Activated T-helper 1 cell treated with anti-CD3 and anti-CD28 coated beads, Interleukin-2, amount 50 U/mL, for 16 hours (primary cell): ENCODE results near the gene ELK1.
"Not testable (repeated sequence)": the region's sequence is repeated elsewhere in the genome, so short reads cannot be mapped to it uniquely, and the experiment has no call there.

Source experiments
- DNase-seq, 2 donors: peaks; one replicate each; pipeline ENCODE4 v3.0.0-alpha.2; 2020; ENCODE audit warnings: low read depth in 1 of 2, low spot score in 1 of 2

The ELK1 gene, protein sequence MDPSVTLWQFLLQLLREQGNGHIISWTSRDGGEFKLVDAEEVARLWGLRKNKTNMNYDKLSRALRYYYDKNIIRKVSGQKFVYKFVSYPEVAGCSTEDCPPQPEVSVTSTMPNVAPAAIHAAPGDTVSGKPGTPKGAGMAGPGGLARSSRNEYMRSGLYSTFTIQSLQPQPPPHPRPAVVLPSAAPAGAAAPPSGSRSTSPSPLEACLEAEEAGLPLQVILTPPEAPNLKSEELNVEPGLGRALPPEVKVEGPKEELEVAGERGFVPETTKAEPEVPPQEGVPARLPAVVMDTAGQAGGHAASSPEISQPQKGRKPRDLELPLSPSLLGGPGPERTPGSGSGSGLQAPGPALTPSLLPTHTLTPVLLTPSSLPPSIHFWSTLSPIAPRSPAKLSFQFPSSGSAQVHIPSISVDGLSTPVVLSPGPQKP

DNA sequence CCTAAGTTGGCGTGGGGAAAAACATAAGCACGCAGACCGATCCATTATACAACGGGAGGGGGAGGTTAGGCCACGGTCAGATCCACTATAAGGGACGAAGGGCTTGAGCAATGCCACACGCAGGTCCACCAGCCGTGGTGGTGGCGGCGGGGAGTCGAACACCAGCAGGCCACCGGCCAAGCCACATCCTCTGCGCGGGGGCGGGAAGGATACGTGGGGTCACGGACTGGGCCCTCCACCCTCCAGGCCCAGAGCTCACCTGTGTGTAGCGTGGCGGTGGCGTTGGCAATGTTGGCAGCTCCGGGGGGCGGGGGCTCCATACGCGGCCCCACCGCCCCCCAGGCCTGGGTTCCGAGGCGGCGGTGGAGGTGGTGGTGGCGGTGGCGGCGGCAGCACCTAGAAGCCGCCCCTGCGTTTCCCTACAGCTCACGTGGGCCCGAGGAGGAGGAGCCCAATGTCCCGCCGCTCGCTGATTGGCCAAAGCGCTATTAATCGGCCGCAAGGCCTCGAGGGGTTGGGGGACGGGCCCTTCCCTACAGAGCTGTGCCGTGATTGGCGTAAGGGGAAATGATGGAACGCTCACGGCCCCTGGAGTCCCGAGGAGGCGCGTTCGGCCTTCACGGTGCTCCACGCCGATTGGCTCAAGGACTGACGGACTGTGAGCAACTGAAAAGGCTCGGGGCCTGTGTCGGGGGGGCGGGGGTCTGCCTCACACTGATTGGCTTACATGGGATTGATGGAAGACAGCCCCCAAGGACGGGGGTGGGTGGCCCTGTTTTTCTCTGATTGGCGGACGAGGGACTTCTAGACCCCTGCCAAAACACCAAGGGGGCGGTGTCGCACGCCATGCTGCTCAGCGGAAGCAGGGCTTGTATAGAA is at the start of gene ELK1:
TSS of gene ELK1 (minus strand) at position 400 of the 879 bp plus-strand sequence. CDS start 9,122 bp downstream, outside the sequence.
- peak; percentile 65 to 78 for DNase-seq

- no peak for DNase-seq
Observed at GRCh38 chrX:47697181-47697580, 46.8 kb upstream of the ELK1 start.

DNA sequence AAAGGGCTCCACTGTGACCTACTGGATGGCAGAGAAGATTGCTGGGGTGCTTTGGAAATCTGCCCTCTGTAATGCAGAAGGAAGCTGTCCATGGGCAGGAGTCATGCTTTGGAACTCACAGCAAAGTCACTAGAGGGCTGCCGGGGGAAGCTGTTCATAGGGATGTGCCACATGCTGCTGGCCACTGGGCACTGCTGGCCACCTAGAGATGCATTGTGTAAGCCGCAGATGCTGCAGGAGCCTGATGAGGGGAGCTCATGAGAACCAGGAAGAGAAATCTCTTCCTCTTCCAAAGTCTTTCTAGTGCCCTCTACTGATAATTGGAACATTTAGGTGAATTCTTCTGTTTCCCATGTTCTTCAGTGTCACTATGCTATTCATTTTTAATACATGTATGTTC is 39.8 kb upstream of the ELK1 start:
- DNase-seq, result no peak

- DNase-seq, result no peak
Observed at GRCh38 chrX:47687263-47687662, 36.9 kb upstream of the ELK1 start.

- no peak for DNase-seq
Observed at GRCh38 chrX:47683829-47684205, 33.5 kb upstream of the ELK1 start.

- DNase-seq, result no peak
Observed at GRCh38 chrX:47683184-47683828, 32.9 kb upstream of the ELK1 start.

DNA sequence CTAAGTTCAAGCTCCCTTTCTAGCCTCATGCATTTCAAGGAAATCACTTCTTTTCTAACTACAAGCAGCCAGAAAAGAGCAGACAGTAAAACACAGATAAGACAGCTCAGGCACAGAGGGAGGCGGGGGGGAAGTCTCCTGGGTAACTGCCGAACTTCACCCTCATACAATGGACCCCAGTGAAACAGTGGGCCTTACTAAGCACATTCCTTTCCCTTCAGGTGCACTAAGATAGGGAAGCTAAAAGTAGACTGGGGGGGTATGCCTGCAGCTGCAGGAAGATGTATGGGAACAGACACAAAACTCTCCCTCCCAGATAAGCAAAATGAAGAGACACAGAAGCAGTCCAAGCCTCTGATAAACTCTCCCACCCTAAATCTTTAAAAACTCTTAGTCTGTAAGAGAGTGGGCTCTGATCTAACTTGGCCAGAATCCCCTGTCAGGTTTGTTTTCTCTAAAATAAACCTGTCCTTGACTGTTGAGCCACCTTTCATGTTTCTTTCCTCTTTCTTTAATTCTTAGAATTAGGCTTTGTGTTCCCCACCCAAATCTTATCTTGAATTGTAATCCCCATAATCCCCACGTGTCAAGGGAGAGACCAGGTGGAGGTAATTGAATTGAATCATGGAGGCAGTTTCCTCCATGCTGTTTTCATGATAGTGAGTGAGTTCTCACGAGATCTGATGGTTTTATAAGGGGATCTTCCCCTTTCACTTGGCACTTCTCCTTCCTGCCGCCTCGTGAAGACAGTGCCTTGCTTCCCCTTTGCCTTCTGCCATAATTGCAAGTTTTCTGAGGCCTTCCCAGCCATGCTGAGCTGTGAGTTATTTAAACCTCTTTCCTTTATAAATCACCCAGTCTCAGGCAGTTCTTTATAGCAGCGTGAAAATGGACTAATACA is 25.8 kb upstream of the ELK1 start:
- not testable (repeated sequence) for DNase-seq

DNA sequence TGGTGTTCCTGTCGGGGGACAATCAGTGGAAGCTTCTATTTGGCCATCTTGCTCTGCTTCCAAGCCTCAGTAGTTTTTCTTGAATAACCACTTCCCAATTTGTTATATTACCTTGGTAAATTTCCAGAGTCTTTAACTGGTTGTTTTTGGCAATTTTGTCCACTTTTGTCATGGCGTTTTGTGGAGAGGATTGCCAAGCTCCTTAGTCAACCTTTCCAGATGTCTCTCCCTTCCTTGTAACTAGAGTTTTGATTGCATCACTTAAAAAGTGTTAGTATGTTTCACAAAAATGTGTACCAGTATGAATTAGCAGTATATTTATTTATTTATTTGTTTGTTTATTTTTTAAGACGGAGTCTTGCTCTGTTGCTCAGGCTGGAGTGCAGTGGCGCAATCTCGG is 24.4 kb upstream of the ELK1 start:
- DNase-seq, result no peak

- DNase-seq, result not testable (repeated sequence)
Observed at GRCh38 chrX:47665797-47666196, 15.4 kb upstream of the ELK1 start.

DNA sequence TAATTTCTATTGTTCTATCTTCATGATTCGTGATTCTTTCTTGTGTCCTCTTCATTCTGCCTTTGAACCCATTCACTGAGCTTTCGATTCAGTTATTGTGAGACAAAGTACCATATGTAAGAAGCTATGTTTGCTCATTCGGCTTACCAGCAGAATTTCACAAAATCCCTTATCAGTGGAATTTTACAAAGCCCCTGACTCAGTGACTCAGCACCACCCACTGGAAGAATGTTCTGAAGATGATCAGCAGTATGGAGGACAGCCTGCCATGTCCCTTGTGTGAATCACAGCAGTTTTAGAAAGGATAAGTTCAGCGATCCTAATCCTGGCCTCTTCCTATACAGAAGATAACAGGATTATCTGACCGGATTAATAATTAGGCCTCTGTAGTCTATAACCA is 14.4 kb upstream of the ELK1 start:
- no peak for DNase-seq

GRCh38 chrX:47662144-47662657 is 11.8 kb upstream of the ELK1 start:
- DNase-seq, result peak in 1 of 2 donors; percentile 12

- no peak for DNase-seq
Observed at GRCh38 chrX:47661539-47661938, 11.2 kb upstream of the ELK1 start.

DNA sequence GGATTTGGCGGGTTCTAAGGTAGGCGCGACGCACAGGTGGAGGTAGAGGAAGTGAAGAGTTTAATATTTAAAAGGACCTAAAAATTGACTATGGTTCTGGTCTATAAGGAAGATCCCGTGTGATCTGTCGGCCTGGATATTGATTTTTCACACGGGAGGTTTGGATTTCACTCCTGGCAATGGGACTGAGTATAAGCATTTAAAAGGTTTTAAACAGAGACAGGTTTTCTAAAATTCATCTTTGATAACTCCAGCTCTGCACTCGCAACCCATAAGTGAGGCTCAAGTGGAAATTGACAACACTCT is 9.0 kb upstream of the ELK1 start:
- no peak for DNase-seq

GRCh38 chrX:47658684-47659420 is 8.5 kb upstream of the ELK1 start, which contains the start of gene UXT:
TSS of gene UXT (minus strand) at chrX:47659180. CDS start at chrX:47658927, 253 bp downstream.
- DNase-seq, result peak; percentile 77 to 83

DNA sequence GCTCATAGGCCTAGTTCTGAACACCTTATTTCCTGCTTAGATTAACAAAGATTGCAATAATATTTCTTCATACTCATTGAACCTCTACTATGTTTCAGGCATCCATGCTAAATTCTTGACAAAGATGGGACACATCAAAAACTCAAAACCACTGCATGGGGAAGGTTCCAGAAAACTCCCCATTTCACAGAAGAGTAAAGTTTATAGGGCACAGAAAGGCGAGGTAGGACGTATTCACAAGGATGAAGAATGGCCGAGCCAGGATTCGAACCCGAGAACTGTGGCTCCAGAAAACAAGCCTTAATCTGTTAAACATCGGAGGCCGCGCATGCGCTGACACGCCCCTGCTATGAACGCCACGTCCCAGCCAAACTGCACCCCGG is 7.9 kb upstream of the ELK1 start:
- DNase-seq, result peak in 1 of 2 donors; percentile 75

DNA sequence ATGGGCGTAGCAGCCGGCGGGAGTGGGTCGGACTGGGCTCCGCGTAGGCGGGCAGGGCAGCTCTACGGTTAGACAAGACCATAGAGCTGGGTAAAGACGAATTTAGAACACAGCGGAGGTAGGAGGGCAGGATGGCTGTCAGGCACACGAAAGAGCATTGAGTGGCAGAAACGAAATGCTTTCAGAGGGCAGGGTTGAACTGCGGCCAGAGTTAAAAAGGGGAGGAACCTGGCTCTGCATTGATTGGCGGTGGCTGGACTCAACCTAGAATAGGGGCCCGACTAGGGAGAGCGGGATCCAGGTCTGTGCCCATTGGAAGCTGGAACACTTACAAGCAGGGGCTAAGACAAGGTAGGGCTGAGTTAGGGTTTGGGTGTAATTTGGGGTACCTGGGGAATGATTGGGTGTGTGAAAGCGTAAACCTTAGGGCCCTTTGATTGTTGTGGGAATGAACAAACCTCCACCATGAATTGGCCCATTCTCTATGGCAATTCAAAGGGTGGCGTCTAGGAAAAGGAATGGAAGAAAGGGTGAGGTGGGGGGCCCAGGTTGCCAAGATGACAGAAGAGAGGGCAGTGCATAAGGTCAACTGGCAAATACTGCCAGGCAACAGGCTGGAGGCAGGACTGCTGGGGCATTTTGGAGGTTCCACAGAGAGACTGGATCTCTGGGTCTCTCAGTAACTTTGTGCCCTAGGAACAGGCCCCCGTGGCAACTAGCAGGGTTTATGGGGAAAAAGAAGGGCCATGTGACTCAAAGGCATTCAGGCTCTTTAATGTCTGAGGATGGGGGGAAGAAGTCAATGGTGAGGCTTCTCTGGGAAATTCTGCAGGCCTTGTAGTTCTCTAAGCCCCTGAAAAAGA is 911 bp upstream of the ELK1 start:
- no peak for DNase-seq

GRCh38 chrX:47649781-47650163 is 591 bp downstream of the ELK1 start:
- no peak for DNase-seq

DNA sequence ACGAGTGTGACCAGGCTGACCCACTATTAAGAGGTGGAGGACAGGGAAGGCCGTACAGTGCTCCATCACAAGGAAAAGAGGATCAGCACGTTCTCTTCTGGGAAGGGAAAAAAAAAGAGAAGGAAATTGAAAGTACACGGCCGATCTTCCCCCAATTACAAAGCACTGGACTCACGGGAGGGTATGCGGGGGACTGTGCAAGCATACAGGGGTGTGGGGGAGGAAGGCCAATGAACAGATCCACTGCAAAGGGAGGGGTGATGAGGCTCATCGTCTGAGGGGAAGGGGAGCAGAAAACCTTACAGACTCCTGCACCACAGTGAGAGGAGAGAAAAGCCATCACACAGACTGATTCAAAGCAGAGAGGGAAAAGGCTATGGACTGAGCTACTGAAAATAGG is 1.1 kb downstream of the ELK1 start:
- DNase-seq, result no peak

DNA sequence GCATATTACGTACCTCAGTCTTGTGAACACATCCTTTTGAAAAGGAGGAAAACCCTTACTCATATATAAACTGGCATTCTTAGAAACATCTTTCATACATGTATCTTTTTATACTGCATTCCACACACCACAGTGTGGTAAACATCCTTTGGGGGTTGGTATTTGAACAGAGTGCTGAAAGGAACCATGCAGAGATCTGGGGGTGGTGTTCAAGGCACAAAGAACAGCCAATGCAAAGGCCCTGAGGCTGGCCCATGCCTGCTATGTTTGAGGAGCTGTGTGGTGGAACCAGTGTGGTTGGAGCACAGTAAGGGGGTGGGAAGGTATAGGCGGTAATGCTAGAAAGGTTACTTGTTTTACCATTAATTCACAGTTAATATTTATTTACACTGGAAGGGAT is 2.0 kb downstream of the ELK1 start:
- DNase-seq, result no peak
